K562 (cell line): Measurements from ENCODE around the gene GGT6. TPM values are rescaled to one million over a fixed set of nuclear protein-coding genes. Genes with fewer than 3 reads are reported as not detected.

Experiments used
- ATAC-seq: fragments of 200-7000 bp; cut with Tn5 transposase; 3 replicates; pipeline ENCODE4 v1.9.1; 2020; ENCODE audit warnings: moderate library complexity
- BruUV-seq: library from RNA; stranded (reverse); fragments of 400-500 nt; replicated peaks from 2 replicates; lab custom pipeline; 2021; lab: Mats Ljungman, UMichigan
- CTCF ChIA-PET: fragments of 300-600 bp; formaldehyde crosslinking; extraction: SDS; loops from one replicate; lab custom pipeline; 2021; ENCODE audit warnings: low intra/inter-chr PET ratio; lab: Yijun Ruan, JAX
- POLR2A ChIA-PET: fragments of 300-600, 350-650 bp; sonication (Branson Sonifier 250); formaldehyde crosslinking; extraction: SDS; loops from one replicate; lab custom pipeline; 2021; ENCODE audit warnings: antibody characterized with exemption, inconsistent platforms; lab: Yijun Ruan, JAX
- DNase-seq, 4 experiments: peaks; one replicate each; pipeline versions ENCODE4 v3.0.0 to v3.0.0-alpha.2; 2011 to 2018; ENCODE audit warnings: low spot score in 3 of 4, mixed read lengths in 3 of 4; ENCODE audit errors: extremely low read depth in 1 of 4
- FAIRE-seq: peaks from 2 replicates; lab custom pipeline; 2011; peaks lifted over from hg19 to GRCh38; lab: Jason Lieb, UNC
- H2AFZ ChIP-seq: 2 replicates; pipeline ENCODE4 v1.6.0; 2011; ENCODE audit warnings: low read depth, low read length, control low read depth, inconsistent platforms
- H3K27ac ChIP-seq: fragments of 200-600 bp; 3 replicates; pipeline ENCODE4 v1.8.0; 2011; ENCODE audit warnings: low read depth, mild to moderate bottlenecking, control low read depth, inconsistent platforms, low read length, moderate library complexity, mixed read lengths; ENCODE audit errors: extremely low read depth
- H3K27me3 ChIP-seq, 2 experiments: fragments of 300-600 bp in 1 of 2; 2 replicates in 1 of 2; 3 replicates in 1 of 2; pipeline versions ENCODE4 v1.6.0 to v1.8.0; 2011; ENCODE audit warnings: inconsistent platforms in 2 of 2, low read length in 2 of 2, mild to moderate bottlenecking in 1 of 2, mixed read lengths in 1 of 2, moderate library complexity in 1 of 2; ENCODE audit not compliant: control insufficient read depth in 2 of 2, insufficient read depth in 2 of 2
- H3K36me3 ChIP-seq: fragments of 300-600 bp; 3 replicates; pipeline ENCODE4 v1.8.0; 2011; ENCODE audit warnings: mild to moderate bottlenecking, low read length, inconsistent platforms; ENCODE audit not compliant: control insufficient read depth, insufficient read depth
- H3K4me1 ChIP-seq, 2 experiments: fragments of 200-600 bp in 1 of 2; replicated peaks in 1 of 2; 2 replicates in 1 of 2; 3 replicates in 1 of 2; pipeline versions ENCODE4 v1.5.1 to v1.8.0; 2011; ENCODE audit warnings: inconsistent platforms in 2 of 2, low read length in 2 of 2, mild to moderate bottlenecking in 1 of 2, mixed read lengths in 1 of 2, moderate library complexity in 1 of 2; ENCODE audit not compliant: control insufficient read depth in 2 of 2, insufficient read depth in 2 of 2
- H3K4me2 ChIP-seq: 2 replicates; pipeline ENCODE4 v1.6.1; 2011; ENCODE audit warnings: low read length, control low read depth, inconsistent platforms, mixed read lengths; ENCODE audit not compliant: insufficient read depth
- H3K4me3 ChIP-seq: fragments of 200-600 bp; sonication (generic), shearing (Covaris generic); 2 replicates; pipeline ENCODE4 v1.5.1; 2016; ENCODE audit warnings: control low read depth, inconsistent platforms
- H3K79me2 ChIP-seq: fragments of 200-600 bp; 3 replicates; pipeline ENCODE4 v1.8.0; 2011; ENCODE audit warnings: low read length, inconsistent platforms; ENCODE audit not compliant: control insufficient read depth, insufficient read depth
- H3K9ac ChIP-seq, 2 experiments: 2 replicates each; pipeline versions ENCODE4 v1.6.0 to v1.6.1; 2011; ENCODE audit warnings: low read depth in 2 of 2, low read length in 2 of 2, control low read depth in 1 of 2, inconsistent platforms in 1 of 2, mild to moderate bottlenecking in 1 of 2, mixed read lengths in 1 of 2; ENCODE audit not compliant: insufficient read depth in 1 of 2
- H3K9me1 ChIP-seq: one replicate; pipeline ENCODE4 v1.6.0; 2011; ENCODE audit warnings: inconsistent platforms, mild to moderate bottlenecking, low read length, moderate library complexity; ENCODE audit not compliant: control insufficient read depth, insufficient read depth
- H3K9me3 ChIP-seq: replicated peaks from 2 replicates; pipeline ENCODE4 v1.5.1; 2011; ENCODE audit warnings: low read depth, low read length, inconsistent platforms; ENCODE audit not compliant: control insufficient read depth, insufficient read depth
- H4K20me1 ChIP-seq: replicated peaks from 2 replicates; pipeline ENCODE4 v1.6.1; 2011; ENCODE audit warnings: low read length, inconsistent platforms, mixed read lengths; ENCODE audit not compliant: control insufficient read depth, insufficient read depth
- ATF7 ChIP-seq: fragments of 450-650 bp; IDR thresholded peaks from 2 replicates; pipeline ENCODE4 v1.7.1; 2014; ENCODE audit warnings: mild to moderate bottlenecking, moderate library complexity
- BCL6 ChIP-seq: fragments of 250-450 bp; sonication (Bioruptor Pico); IDR thresholded peaks from 2 replicates; pipeline ENCODE4 v1.4.0; 2020
- FOXJ3 ChIP-seq: sonication (generic); formaldehyde crosslinking; IDR thresholded peaks from 2 replicates; pipeline ENCODE4 v1.4.0; 2020; ENCODE audit warnings: mild to moderate bottlenecking, missing genetic modification reagents
- NRF1 ChIP-seq, 2 experiments: fragments of 450-650 bp; IDR thresholded peaks in 1 of 2; conservative IDR thresholded peaks in 1 of 2; 2 replicates each; pipeline ENCODE4 v1.6.1; 2014; ENCODE audit warnings: mild to moderate bottlenecking in 2 of 2
- USF2 ChIP-seq: sonication (generic); formaldehyde crosslinking; IDR thresholded peaks from 2 replicates; pipeline ENCODE4 v1.5.0; 2020; ENCODE audit warnings: missing genetic modification reagents
- ZNF224 ChIP-seq: sonication (generic); formaldehyde crosslinking; IDR thresholded peaks from 2 replicates; pipeline ENCODE4 v1.8.0; 2022; ENCODE audit warnings: mild to moderate bottlenecking, missing genetic modification reagents
- WGBS: fragments of 100-300 bp; shearing (Covaris generic); methylation state at CpG from one replicate; pipeline ENCODE4 v1.1.6; 2016; ENCODE audit warnings: low coverage, mixed read lengths; ENCODE audit not compliant: insufficient coverage; ENCODE audit errors: missing lambda C conversion rate; 5-methylcytosine and 5-hydroxymethylcytosine counted together
- in situ Hi-C: fragments of 300-500 bp; cut with MboI; formaldehyde crosslinking; loops from 4 replicates; pipeline ENCODE4 v1.15.0; 2018; ENCODE audit warnings: inconsistent platforms, mixed read lengths
- intact Hi-C: fragments of 100-400 bp; cut with micrococcal nuclease; formaldehyde crosslinking; loops from 2 replicates; pipeline ENCODE4 v1.14.2; 2022
- polyA plus RNA-seq, 8 experiments: library from polyadenylated mRNA; depleted of rRNA in 4 of 8; stranded (reverse) in 5 of 8; unstranded in 3 of 8; fragments of >200 nt; fragmentation: Nextera tagmentation in 2 of 8; fragmentation: Illumina TruSeq in 1 of 8; extraction: Ambion mirVana in 2 of 8; extraction: Trizol in 1 of 8; gene quantifications; 2 replicates each; pipeline versions ENCODE4 v1.2.1 to v1.2.3, GENCODE V29; 2011 to 2014; ENCODE audit warnings: inconsistent platforms in 1 of 8, missing spikeins in 1 of 8
- total RNA-seq, 7 experiments: library from RNA; depleted of rRNA in 6 of 7; stranded (reverse); fragments of >200 nt in 6 of 7; fragmentation: Illumina TruSeq in 2 of 7; extraction: Trizol in 2 of 7; gene quantifications; 2 replicates each; pipeline versions ENCODE4 v1.2.1 to v1.2.3, GENCODE V29; 2011 to 2021; ENCODE audit warnings: low replicate concordance in 1 of 7

Gene GGT6
- total and polyA plus RNA-seq, 9 of the 15 experiments (the other 6 are each of a cell fraction or from before 2014, with no cell fraction given): 0.09 TPM; not detected in 8

- no TSS peak for BruUV-seq
- Histone ChIP-seq H3K4me1 (peaks cover 0 to 8% of the 10 kb centered on the region in 2 experiments; a peak in 2 of 5 replicates), H3K4me2 (no peak overlapping the region), H3K36me3 (no peaks in the 10 kb centered on the region), H3K27me3 (peaks cover 13 to 62% of the 10 kb centered on the region in 2 experiments; a peak in 4 of 5 replicates), H4K20me1 (0 out of 2 replicates have a peak, but pooled peaks cover 2% of the 10 kb centered on the region), H3K4me3 (no peak overlapping the region), H2AFZ (no peak overlapping the region), H3K27ac (no peak overlapping the region), H3K79me2 (no peaks in the 10 kb centered on the region), H3K9me3 (no peaks in the 10 kb centered on the region), H3K9me1 (no peaks in the 10 kb centered on the region), H3K9ac (no peak overlapping the region)
- ATAC-seq (no peak), DNase-seq (no peak), FAIRE-seq (no peak)
- ChIA-PET POLR2A (no interaction called here), CTCF (no interaction called here)
- TF ChIP-seq FOXJ3 (CRISPR knock-in tag): no peak
- intact Hi-C loops (no loop called here), in situ Hi-C loops (no loop called here)
- 4% methylated on average over 8 of the region's 19 CpGs for WGBS
Observed at GRCh38 chr17:4520060-4520893, 40.1 kb downstream of the GGT6 start.

GRCh38 chr17:4519361-4519788 is 41.0 kb downstream of the GGT6 start:
- no TSS peak for BruUV-seq
- no peak overlapping the region for H3K4me2 ChIP-seq
- no peak overlapping the region for H2AFZ ChIP-seq
- POLR2A ChIA-PET: interaction anchor here (0.6 to 0.8 kb wide), 2 partner anchors 9 to 1568 kb away, joined by 3 to 5 read pairs; no protein-coding TSS in a partner anchor
- H3K9ac ChIP-seq: no peak overlapping the region
- 13% methylated on average over 3 of the region's 14 CpGs for WGBS
- no peaks in the 10 kb centered on the region for H3K9me3 ChIP-seq
- H3K36me3 ChIP-seq: no peaks in the 10 kb centered on the region
- H4K20me1 ChIP-seq: 0 out of 2 replicates have a peak, but pooled peaks cover 3% of the 10 kb centered on the region
- no peaks in the 10 kb centered on the region for H3K9me1 ChIP-seq
- no peak overlapping the region for H3K4me3 ChIP-seq
- peaks cover 9 to 56% of the 10 kb centered on the region in 2 experiments; a peak in 4 of 5 replicates for H3K27me3 ChIP-seq
- CTCF ChIA-PET: no interaction called here
- no peak for ATAC-seq
- peaks cover 0 to 8% of the 10 kb centered on the region in 2 experiments; a peak in 2 of 5 replicates for H3K4me1 ChIP-seq
- no peak for DNase-seq
- FAIRE-seq: no peak
- in situ Hi-C loops (no loop called here), intact Hi-C loops (no loop called here)
- H3K27ac ChIP-seq: no peak overlapping the region
- no peaks in the 10 kb centered on the region for H3K79me2 ChIP-seq
- no peak for TF ChIP-seq ATF7
- no peak for TF ChIP-seq BCL6 (CRISPR knock-in tag)
- no peak for TF ChIP-seq NRF1 (conservative IDR thresholded peaks at IDR 0.05 in 1 of 2, IDR thresholded peaks at IDR 0.05 in 1 of 2)
- no peak for TF ChIP-seq USF2 (CRISPR knock-in tag)
- no peak for TF ChIP-seq ZNF224 (CRISPR knock-in tag)
